ENCODE results near the gene FOXO6. TPM values are rescaled to one million over a fixed set of nuclear protein-coding genes. Genes with fewer than 3 reads are reported as not detected.
A peak's percentile ranks its signal among the peaks of the same experiment; 100 is the strongest.

FOXO6 gene
- total RNA-seq, 2 experiments from 2014 or later = 1.2 to 2.2 TPM

DNA sequence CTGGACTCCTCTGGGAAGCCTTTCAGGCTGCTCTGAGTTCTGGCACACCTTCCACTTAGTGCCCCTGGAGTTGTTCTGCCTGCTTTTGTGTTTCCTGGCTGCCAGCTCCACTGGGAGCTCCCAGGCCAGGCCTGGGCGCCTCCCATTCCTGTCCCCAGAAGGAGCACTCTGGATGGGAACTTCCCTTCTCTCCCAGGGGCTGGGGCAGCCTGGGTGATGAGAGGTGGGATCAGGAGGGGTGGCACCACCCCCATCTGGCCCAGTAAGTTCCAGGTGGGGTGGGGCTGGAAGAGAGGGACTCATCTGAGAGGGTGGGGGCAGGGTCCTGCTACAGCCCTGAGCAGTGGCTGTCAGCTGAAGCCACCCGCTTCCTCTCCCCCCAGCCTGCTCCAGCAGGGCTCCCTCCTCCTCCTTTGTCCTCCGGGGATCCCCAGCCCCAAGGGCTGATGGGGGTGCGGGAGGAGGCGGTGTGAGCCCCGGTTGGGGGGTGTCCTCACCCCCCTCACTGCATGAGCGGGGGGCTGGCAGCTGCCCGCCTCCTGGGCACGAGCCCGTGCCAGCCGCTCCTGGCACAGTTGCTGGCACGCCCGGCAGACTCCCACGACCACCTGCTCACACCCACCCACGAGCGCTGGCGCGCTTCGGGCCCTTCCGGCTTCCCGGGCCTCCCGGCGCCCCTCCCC, 4.7 kb downstream of the FOXO6 start:
- H3K27me3 Mint-ChIP-seq = peaks cover 54% of the 10 kb centered on the region
- Histone ChIP-seq H3K4me1 (ENCODE audit: insufficient read depth, low read length) (peaks cover 32% of the 10 kb centered on the region), H3K4me3 (ENCODE audit: low read length) (peak overlapping the region; percentile 30), H3K36me3 (ENCODE audit: insufficient read depth, low read length) (no peaks in the 10 kb centered on the region), H3K27ac (ENCODE audit: low read depth in 1 of 2, low read length in 2 of 2) (no peak overlapping the region), H3K9me3 (ENCODE audit: control insufficient read depth in 1 of 2, insufficient read depth in 1 of 2, low read length in 2 of 2) (peaks cover 0 to 7% of the 10 kb centered on the region in 2 experiments), H3K27me3 (ENCODE audit: control insufficient read depth in 1 of 2, insufficient read depth in 2 of 2, low read length in 2 of 2) (peaks cover 37 to 48% of the 10 kb centered on the region in 2 experiments)
- TF ChIP-seq, protein P1, sequence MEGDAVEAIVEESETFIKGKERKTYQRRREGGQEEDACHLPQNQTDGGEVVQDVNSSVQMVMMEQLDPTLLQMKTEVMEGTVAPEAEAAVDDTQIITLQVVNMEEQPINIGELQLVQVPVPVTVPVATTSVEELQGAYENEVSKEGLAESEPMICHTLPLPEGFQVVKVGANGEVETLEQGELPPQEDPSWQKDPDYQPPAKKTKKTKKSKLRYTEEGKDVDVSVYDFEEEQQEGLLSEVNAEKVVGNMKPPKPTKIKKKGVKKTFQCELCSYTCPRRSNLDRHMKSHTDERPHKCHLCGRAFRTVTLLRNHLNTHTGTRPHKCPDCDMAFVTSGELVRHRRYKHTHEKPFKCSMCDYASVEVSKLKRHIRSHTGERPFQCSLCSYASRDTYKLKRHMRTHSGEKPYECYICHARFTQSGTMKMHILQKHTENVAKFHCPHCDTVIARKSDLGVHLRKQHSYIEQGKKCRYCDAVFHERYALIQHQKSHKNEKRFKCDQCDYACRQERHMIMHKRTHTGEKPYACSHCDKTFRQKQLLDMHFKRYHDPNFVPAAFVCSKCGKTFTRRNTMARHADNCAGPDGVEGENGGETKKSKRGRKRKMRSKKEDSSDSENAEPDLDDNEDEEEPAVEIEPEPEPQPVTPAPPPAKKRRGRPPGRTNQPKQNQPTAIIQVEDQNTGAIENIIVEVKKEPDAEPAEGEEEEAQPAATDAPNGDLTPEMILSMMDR (IDR thresholded peaks at IDR 0.05) = no peak
- H3K9me3 Mint-ChIP-seq = no peaks in the 10 kb centered on the region
- DNase-seq = peak in 6 of 14 experiments; percentile 18 to 77 (median 36)
- ATAC-seq (ENCODE audit: poor library complexity) = peak; percentile 5
- H3K27ac Mint-ChIP-seq = peak overlapping the region; percentile 47
- intact Hi-C loops (cut with DNase I, micrococcal nuclease) = loop anchor here in 1 of 2 experiments (10.0 kb wide), 4 partner anchors 299 to 1809 kb away; partner anchors contain the start of genes CFAP57, EBNA1BP2 and YBX1
- H3K36me3 Mint-ChIP-seq (ENCODE audit: low read depth) = peaks cover under 1% of the 10 kb centered on the region
- POLR2A ChIA-PET = no interaction called here
- peak overlapping the region; percentile 76 for H3K4me3 Mint-ChIP-seq
- CTCF ChIA-PET = no interaction called here
- H3K4me1 Mint-ChIP-seq (ENCODE audit: low read depth) = peaks cover 10% of the 10 kb centered on the region

DNA sequence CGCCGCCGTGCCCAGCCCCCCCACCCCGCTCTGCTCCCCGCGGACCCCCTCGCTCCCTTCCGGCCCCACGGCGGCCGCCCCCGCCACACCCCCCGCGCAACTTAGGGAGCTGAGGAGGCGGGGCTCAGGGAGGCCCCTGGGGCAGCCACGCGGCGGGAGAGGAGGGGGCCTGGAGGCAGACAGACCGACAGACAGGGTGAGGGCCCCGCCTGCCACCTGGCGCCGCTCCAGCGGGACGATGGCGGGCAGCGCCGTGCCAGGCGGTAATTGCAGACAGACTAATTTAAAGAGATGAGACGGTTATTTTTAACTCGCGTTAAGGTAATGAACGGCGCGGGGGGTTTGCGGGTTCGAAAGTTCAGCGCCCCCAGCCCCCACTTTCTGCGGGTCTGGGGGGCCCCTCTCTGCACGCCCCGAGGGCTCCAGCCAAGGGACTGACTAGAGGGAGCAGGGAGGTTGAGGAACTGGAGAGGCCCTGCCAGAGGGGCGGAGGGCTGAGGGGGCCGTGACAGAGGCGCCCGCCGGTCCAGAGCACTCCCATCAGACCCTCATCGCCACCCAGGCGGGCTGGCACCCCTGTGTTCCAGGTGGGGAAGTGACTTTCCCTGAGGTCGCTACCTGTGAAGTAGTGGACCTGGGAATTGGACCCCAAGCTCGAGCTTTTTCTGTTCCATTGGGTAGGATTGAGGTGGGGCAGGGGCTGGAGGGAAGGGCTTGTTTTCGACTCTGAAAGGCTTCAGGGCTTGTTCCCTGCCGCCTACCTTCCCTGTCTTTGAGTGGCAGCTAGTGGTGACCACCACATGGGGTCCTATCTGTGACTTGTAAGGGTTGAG, 5.4 kb downstream of the FOXO6 start:
- CTCF ChIA-PET = no interaction called here
- TF ChIP-seq, protein P1 (IDR thresholded peaks at IDR 0.05) = no peak
- Histone ChIP-seq H3K9me3 (ENCODE audit: control insufficient read depth in 1 of 2, insufficient read depth in 1 of 2, low read length in 2 of 2) (peaks cover 0 to 7% of the 10 kb centered on the region in 2 experiments), H3K36me3 (ENCODE audit: insufficient read depth, low read length) (no peaks in the 10 kb centered on the region), H3K27me3 (ENCODE audit: control insufficient read depth in 1 of 2, insufficient read depth in 2 of 2, low read length in 2 of 2) (peaks cover 40 to 48% of the 10 kb centered on the region in 2 experiments), H3K4me1 (ENCODE audit: insufficient read depth, low read length) (peaks cover 32% of the 10 kb centered on the region), H3K27ac (ENCODE audit: low read depth in 1 of 2, low read length in 2 of 2) (no peak overlapping the region), H3K4me3 (ENCODE audit: low read length) (peak overlapping the region; percentile 42)
- ATAC-seq (ENCODE audit: poor library complexity) (peak; percentile 55), DNase-seq (peak in 13 of 14 experiments; percentile 17 to 78 (median 47))
- no peaks in the 10 kb centered on the region for H3K9me3 Mint-ChIP-seq
- H3K27ac Mint-ChIP-seq = no peak overlapping the region
- POLR2A ChIA-PET = no interaction called here
- peaks cover 60% of the 10 kb centered on the region for H3K27me3 Mint-ChIP-seq
- no peaks in the 10 kb centered on the region for H3K36me3 Mint-ChIP-seq (ENCODE audit: low read depth)
- peaks cover 10% of the 10 kb centered on the region for H3K4me1 Mint-ChIP-seq (ENCODE audit: low read depth)
- peak overlapping the region; percentile 74 for H3K4me3 Mint-ChIP-seq
- intact Hi-C loops (cut with DNase I, micrococcal nuclease) = loop anchor here in 1 of 2 experiments (10.0 kb wide), 4 partner anchors 298 to 1808 kb away; partner anchors contain the start of genes CFAP57, EBNA1BP2 and YBX1

- peaks cover 29% of the 10 kb centered on the region for H3K4me1 ChIP-seq (ENCODE audit: insufficient read depth, low read length)
- peak overlapping the region; percentile 54 for H3K4me3 Mint-ChIP-seq
Measured at GRCh38 chr1:41367288-41367642, 6.0 kb downstream of the FOXO6 start.

More at GRCh38 chr1:41367288-41367642, 6.0 kb downstream of the FOXO6 start:
- CTCF ChIA-PET = no interaction called here
- Mint-ChIP-seq H3K4me1 (ENCODE audit: low read depth) (peaks cover 10% of the 10 kb centered on the region), H3K9me3 (no peaks in the 10 kb centered on the region), H3K27me3 (peaks cover 60% of the 10 kb centered on the region), H3K36me3 (ENCODE audit: low read depth) (no peaks in the 10 kb centered on the region), H3K27ac (no peak overlapping the region)
- intact Hi-C loops (cut with DNase I, micrococcal nuclease) = loop anchor here in 1 of 2 experiments (10.0 kb wide), 4 partner anchors 298 to 1808 kb away; partner anchors contain the start of genes CFAP57, EBNA1BP2 and YBX1
- ATAC-seq (ENCODE audit: poor library complexity) = no peak
- H3K9me3 ChIP-seq (ENCODE audit: control insufficient read depth in 1 of 2, insufficient read depth in 1 of 2, low read length in 2 of 2) = peaks cover 0 to 7% of the 10 kb centered on the region in 2 experiments
- no peak overlapping the region for H3K27ac ChIP-seq (ENCODE audit: low read depth in 1 of 2, low read length in 2 of 2)
- H3K4me3 ChIP-seq (ENCODE audit: low read length) = no peak overlapping the region
- TF ChIP-seq, protein P1 (IDR thresholded peaks at IDR 0.05) = no peak
- no peak for DNase-seq
- POLR2A ChIA-PET = no interaction called here
- no peaks in the 10 kb centered on the region for H3K36me3 ChIP-seq (ENCODE audit: insufficient read depth, low read length)
- peaks cover 40 to 49% of the 10 kb centered on the region in 2 experiments for H3K27me3 ChIP-seq (ENCODE audit: control insufficient read depth in 1 of 2, insufficient read depth in 2 of 2, low read length in 2 of 2)

All from CD4-positive, alpha-beta T cell (primary cell).